ENCODE measurements around the gene GAS2L3.

DNA sequence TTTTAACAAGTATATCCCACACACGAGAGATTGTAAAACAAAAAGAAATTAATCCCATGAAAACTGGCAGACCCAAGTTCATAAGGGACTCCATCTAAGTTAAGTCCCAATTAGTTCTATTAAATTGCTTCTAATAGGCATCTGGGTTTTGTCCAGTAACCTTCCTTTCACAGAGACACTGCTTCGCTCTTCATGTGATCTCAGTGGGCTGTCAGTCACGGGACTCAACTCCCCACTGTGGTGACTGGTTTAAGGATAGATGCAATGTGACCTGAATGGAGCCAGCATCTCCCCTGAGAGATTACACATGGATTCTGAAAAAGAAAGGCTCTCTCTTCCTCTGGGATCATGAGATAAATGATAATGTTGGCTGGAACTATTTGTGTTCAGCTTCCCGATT is 96.4 kb downstream of the GAS2L3 start:
- no peak for TF ChIP-seq TAF1 (IDR thresholded peaks at IDR 0.05; ENCODE audit: control insufficient read depth, extremely low read depth, insufficient read depth, low read length, severe bottlenecking)
- no peak for TF ChIP-seq POLR2A (conservative IDR thresholded peaks at IDR 0.05)
- no peak for TF ChIP-seq ZNF384 (IDR thresholded peaks at IDR 0.05; ENCODE audit: low read depth, low read length)
